SU-DHL-6 (cell line): ENCODE measurements around the gene TBRG4.

Experiments
- EZH2phosphoT487 ChIP-seq: fragments of 200-600 bp; sonication (generic), shearing (Covaris generic); conservative IDR thresholded peaks from 2 replicates; pipeline ENCODE4 v1.6.1; 2018; ENCODE audit warnings: mild to moderate bottlenecking, antibody characterized with exemption, low read length, moderate library complexity, mixed read lengths
- TF ChIP-seq, protein P1 (sequence below): fragments of 200-600 bp; sonication (generic); IDR thresholded peaks from one replicate; pipeline ENCODE4 v1.5.1; 2017; ENCODE audit warnings: antibody characterized with exemption, mild to moderate bottlenecking, low read length, moderate library complexity; ENCODE audit not compliant: insufficient read depth, poor library complexity, severe bottlenecking

DNA sequence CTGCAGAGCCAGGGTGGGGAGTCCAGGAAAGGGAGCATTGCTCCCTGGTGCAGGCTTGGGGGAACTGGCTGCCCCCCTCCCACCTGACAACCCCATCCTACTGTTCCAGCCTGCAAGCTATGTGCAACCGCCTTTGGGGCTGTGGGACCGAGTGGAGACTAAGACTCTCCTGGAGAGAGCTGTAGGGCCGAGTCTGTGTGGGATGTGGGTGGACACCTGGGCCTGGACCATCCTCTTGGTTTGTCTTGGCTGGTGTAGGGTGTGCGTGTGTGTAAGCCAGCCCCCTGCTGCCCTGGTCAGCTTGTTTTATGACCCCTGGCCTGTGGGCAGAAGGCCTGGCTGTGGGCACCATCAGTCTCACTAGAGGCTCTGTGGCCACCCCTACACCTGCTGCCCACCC, 44.4 kb upstream of the TBRG4 start:
- TF ChIP-seq, protein P1, sequence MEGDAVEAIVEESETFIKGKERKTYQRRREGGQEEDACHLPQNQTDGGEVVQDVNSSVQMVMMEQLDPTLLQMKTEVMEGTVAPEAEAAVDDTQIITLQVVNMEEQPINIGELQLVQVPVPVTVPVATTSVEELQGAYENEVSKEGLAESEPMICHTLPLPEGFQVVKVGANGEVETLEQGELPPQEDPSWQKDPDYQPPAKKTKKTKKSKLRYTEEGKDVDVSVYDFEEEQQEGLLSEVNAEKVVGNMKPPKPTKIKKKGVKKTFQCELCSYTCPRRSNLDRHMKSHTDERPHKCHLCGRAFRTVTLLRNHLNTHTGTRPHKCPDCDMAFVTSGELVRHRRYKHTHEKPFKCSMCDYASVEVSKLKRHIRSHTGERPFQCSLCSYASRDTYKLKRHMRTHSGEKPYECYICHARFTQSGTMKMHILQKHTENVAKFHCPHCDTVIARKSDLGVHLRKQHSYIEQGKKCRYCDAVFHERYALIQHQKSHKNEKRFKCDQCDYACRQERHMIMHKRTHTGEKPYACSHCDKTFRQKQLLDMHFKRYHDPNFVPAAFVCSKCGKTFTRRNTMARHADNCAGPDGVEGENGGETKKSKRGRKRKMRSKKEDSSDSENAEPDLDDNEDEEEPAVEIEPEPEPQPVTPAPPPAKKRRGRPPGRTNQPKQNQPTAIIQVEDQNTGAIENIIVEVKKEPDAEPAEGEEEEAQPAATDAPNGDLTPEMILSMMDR = no peak
- TF ChIP-seq EZH2phosphoT487 = no peak
